Stimulated activated CD8-positive, alpha-beta memory T cell treated with anti-CD3 and anti-CD28 coated beads, Interleukin-12 subunit alpha, Interleukin-12 subunit beta, amount 100 ng/mL, for 4 hours (primary cell): Measurements from ENCODE around the gene HS3ST4.

Experiments used
- DNase-seq: peaks from one replicate; pipeline ENCODE4 v3.0.0-alpha.2; 2020; ENCODE audit warnings: low read depth

The HS3ST4 gene

GRCh38 chr16:25895380-25895779 is 203.6 kb downstream of the HS3ST4 start:
- DNase-seq, result no peak

GRCh38 chr16:25896411-25896810 is 204.7 kb downstream of the HS3ST4 start:
- DNase-seq, result no peak

GRCh38 chr16:25897702-25898101 is 205.9 kb downstream of the HS3ST4 start:
- DNase-seq, result no peak

GRCh38 chr16:25905810-25906209 is 214.1 kb downstream of the HS3ST4 start:
- no peak for DNase-seq

GRCh38 chr16:25910971-25911370 is 219.2 kb downstream of the HS3ST4 start:
- DNase-seq, result no peak

GRCh38 chr16:25912321-25912720 is 220.6 kb downstream of the HS3ST4 start:
- DNase-seq, result no peak

GRCh38 chr16:25914357-25914962 is 222.7 kb downstream of the HS3ST4 start:
- no peak for DNase-seq

GRCh38 chr16:25916037-25916436 is 224.3 kb downstream of the HS3ST4 start:
- DNase-seq, result no peak

GRCh38 chr16:25922438-25922837 is 230.7 kb downstream of the HS3ST4 start:
- DNase-seq, result no peak

- DNase-seq, result no peak
Measured at GRCh38 chr16:25925421-25925820, 233.7 kb downstream of the HS3ST4 start.

- no peak for DNase-seq
Measured at GRCh38 chr16:25931473-25932035, 239.8 kb downstream of the HS3ST4 start.

GRCh38 chr16:25941800-25942499 is 250.2 kb downstream of the HS3ST4 start:
- DNase-seq, result no peak

GRCh38 chr16:25950586-25951281 is 259.0 kb downstream of the HS3ST4 start:
- DNase-seq, result no peak

GRCh38 chr16:25951999-25952398 is 260.2 kb downstream of the HS3ST4 start:
- no peak for DNase-seq

- no peak for DNase-seq
Measured at GRCh38 chr16:25952983-25953382, 261.2 kb downstream of the HS3ST4 start.

GRCh38 chr16:25957707-25958106 is 265.9 kb downstream of the HS3ST4 start:
- DNase-seq, result no peak

- no peak for DNase-seq
Measured at GRCh38 chr16:25959221-25959620, 267.5 kb downstream of the HS3ST4 start.

GRCh38 chr16:25966172-25967097 is 274.7 kb downstream of the HS3ST4 start:
- no peak for DNase-seq

GRCh38 chr16:25977121-25977520 is 285.4 kb downstream of the HS3ST4 start:
- no peak for DNase-seq

- no peak for DNase-seq
Measured at GRCh38 chr16:25978218-25978617, 286.5 kb downstream of the HS3ST4 start.

GRCh38 chr16:25988084-25988483 is 296.3 kb downstream of the HS3ST4 start:
- DNase-seq, result no peak

- DNase-seq, result no peak
Measured at GRCh38 chr16:25988882-25989281, 297.1 kb downstream of the HS3ST4 start.
